GM12864 (cell line): ENCODE measurements around the gene PPP1R27.

ENCODE experiments used
- DNase-seq: peaks from one replicate; pipeline ENCODE4 v3.0.0-alpha.2; 2011; ENCODE audit warnings: low read depth
- H3K4me3 ChIP-seq: 2 replicates; pipeline ENCODE4 v1.5.1; 2011; ENCODE audit warnings: mild to moderate bottlenecking, low read depth, low read length, control low read depth
- CTCF ChIP-seq: IDR thresholded peaks from 2 replicates; pipeline ENCODE4 v1.5.1; 2011; ENCODE audit warnings: low read depth, mild to moderate bottlenecking, moderate library complexity, low read length, control low read depth, inconsistent platforms; ENCODE audit errors: missing control alignments

PPP1R27 gene

GRCh38 chr17:81852237-81852636 is 17.4 kb upstream of the PPP1R27 start:
- TF ChIP-seq CTCF: no peak
- no peak overlapping the region for H3K4me3 ChIP-seq
- no peak for DNase-seq

- no peak for DNase-seq
- TF ChIP-seq CTCF: no peak
- no peak overlapping the region for H3K4me3 ChIP-seq
Measured at GRCh38 chr17:81851423-81851822, 16.6 kb upstream of the PPP1R27 start.

- no peak overlapping the region for H3K4me3 ChIP-seq
- no peak for DNase-seq
Measured at GRCh38 chr17:81849457-81849856, 14.6 kb upstream of the PPP1R27 start.

GRCh38 chr17:81846743-81847689 is 12.2 kb upstream of the PPP1R27 start:
- DNase-seq: no peak
- no peak for TF ChIP-seq CTCF
- H3K4me3 ChIP-seq: no peak overlapping the region

More at GRCh38 chr17:81849457-81849856, 14.6 kb upstream of the PPP1R27 start:
- TF ChIP-seq CTCF: no peak

GRCh38 chr17:81845881-81846742 is 11.3 kb upstream of the PPP1R27 start:
- no peak overlapping the region for H3K4me3 ChIP-seq
- no peak for TF ChIP-seq CTCF

GRCh38 chr17:81845361-81845760 is 10.5 kb upstream of the PPP1R27 start:
- DNase-seq: no peak
- H3K4me3 ChIP-seq: no peak overlapping the region
- TF ChIP-seq CTCF: no peak

More at GRCh38 chr17:81845881-81846742, 11.3 kb upstream of the PPP1R27 start:
- DNase-seq: no peak
